IPS DF 6.9 (cell line): ENCODE data around the gene APCDD1.

ENCODE experiments used
- DNase-seq: peaks from one replicate; pipeline ENCODE4 v3.0.0-alpha.2; 2013; ENCODE audit warnings: low read depth, low spot score
- H3K27ac ChIP-seq: one replicate; pipeline ENCODE4 v1.5.1; 2013; ENCODE audit warnings: low read length, control low read depth
- H3K27me3 ChIP-seq: 2 replicates; pipeline ENCODE4 v1.6.1; 2013; ENCODE audit warnings: mild to moderate bottlenecking, low read length; ENCODE audit not compliant: control insufficient read depth, insufficient read depth
- H3K36me3 ChIP-seq: 2 replicates; pipeline ENCODE4 v1.6.1; 2013; ENCODE audit warnings: low read length; ENCODE audit not compliant: control insufficient read depth, insufficient read depth
- H3K4me1 ChIP-seq: 2 replicates; pipeline ENCODE4 v1.6.1; 2013; ENCODE audit warnings: low read length; ENCODE audit not compliant: control insufficient read depth, insufficient read depth
- H3K4me3 ChIP-seq: 2 replicates; pipeline ENCODE4 v1.5.1; 2013; ENCODE audit warnings: mild to moderate bottlenecking, low read length
- H3K9me3 ChIP-seq: 2 replicates; pipeline ENCODE4 v1.6.1; 2013; ENCODE audit warnings: low read length, inconsistent platforms; ENCODE audit not compliant: control insufficient read depth, insufficient read depth
- WGBS: extraction: QIAGEN DNeasy Blood & Tissue Kit; methylation state at CpG from one replicate; pipeline ENCODE4 v1.1.7; 2013; ENCODE audit warnings: mixed read lengths, missing lambda C conversion rate; ENCODE audit not compliant: insufficient read length, insufficient coverage; 5-methylcytosine and 5-hydroxymethylcytosine counted together

Gene APCDD1

GRCh38 chr18:10416065-10416464 is 38.4 kb upstream of the APCDD1 start:
- H3K4me1 ChIP-seq = no peaks in the 10 kb centered on the region; the same call in 1 of the 2 replicates
- no peaks in the 10 kb centered on the region; the same call in 1 of the 2 replicates for H3K36me3 ChIP-seq
- no peak for DNase-seq
- WGBS = no CpG with 5 or more reads among the region's 9 CpGs
- H3K4me3 ChIP-seq = no peak overlapping the region
- no peaks in the 10 kb centered on the region for H3K9me3 ChIP-seq
- H3K27me3 ChIP-seq = no peaks in the 10 kb centered on the region
- H3K27ac ChIP-seq = no peak overlapping the region

GRCh38 chr18:10417191-10417590 is 37.2 kb upstream of the APCDD1 start:
- H3K4me3 ChIP-seq = no peak overlapping the region
- H3K27ac ChIP-seq = no peak overlapping the region
- no CpG with 5 or more reads among the region's 3 CpGs for WGBS
- no peaks in the 10 kb centered on the region for H3K27me3 ChIP-seq
- no peaks in the 10 kb centered on the region; the same call in 1 of the 2 replicates for H3K4me1 ChIP-seq
- no peaks in the 10 kb centered on the region; the same call in 1 of the 2 replicates for H3K36me3 ChIP-seq
- no peaks in the 10 kb centered on the region for H3K9me3 ChIP-seq
- no peak for DNase-seq

GRCh38 chr18:10417664-10418063 is 36.8 kb upstream of the APCDD1 start:
- Histone ChIP-seq H3K4me3 (no peak overlapping the region), H3K27me3 (no peaks in the 10 kb centered on the region), H3K4me1 (no peaks in the 10 kb centered on the region; the same call in 1 of the 2 replicates), H3K27ac (no peak overlapping the region), H3K9me3 (no peaks in the 10 kb centered on the region), H3K36me3 (no peaks in the 10 kb centered on the region; the same call in 1 of the 2 replicates)
- no peak for DNase-seq

- no peaks in the 10 kb centered on the region for H3K27me3 ChIP-seq
- no peaks in the 10 kb centered on the region for H3K9me3 ChIP-seq
- H3K4me1 ChIP-seq = no peaks in the 10 kb centered on the region; the same call in 1 of the 2 replicates
- H3K4me3 ChIP-seq = no peak overlapping the region
- no peak overlapping the region for H3K27ac ChIP-seq
- no peak for DNase-seq
- no peaks in the 10 kb centered on the region; the same call in 1 of the 2 replicates for H3K36me3 ChIP-seq
These were observed 35.6 kb upstream of the APCDD1 start for GRCh38 chr18:10418836-10419235.

- H3K27ac ChIP-seq = no peak overlapping the region
- H3K4me1 ChIP-seq = no peaks in the 10 kb centered on the region; the same call in 1 of the 2 replicates
- no peak for DNase-seq
- no peak overlapping the region for H3K4me3 ChIP-seq
- no peaks in the 10 kb centered on the region for H3K9me3 ChIP-seq
- no CpG with 5 or more reads among the region's 5 CpGs for WGBS
- H3K36me3 ChIP-seq = no peaks in the 10 kb centered on the region
- no peaks in the 10 kb centered on the region for H3K27me3 ChIP-seq
These were observed 34.9 kb upstream of the APCDD1 start for GRCh38 chr18:10419420-10420103.

GRCh38 chr18:10420561-10421352 is 33.7 kb upstream of the APCDD1 start:
- no peak overlapping the region for H3K4me3 ChIP-seq
- H3K9me3 ChIP-seq = no peaks in the 10 kb centered on the region
- no peaks in the 10 kb centered on the region for H3K27me3 ChIP-seq
- no peak for DNase-seq
- H3K27ac ChIP-seq = no peak overlapping the region
- H3K4me1 ChIP-seq = no peaks in the 10 kb centered on the region
- no CpG with 5 or more reads among the region's 5 CpGs for WGBS
- H3K36me3 ChIP-seq = no peaks in the 10 kb centered on the region

GRCh38 chr18:10421859-10422258 is 32.6 kb upstream of the APCDD1 start:
- no peaks in the 10 kb centered on the region for H3K9me3 ChIP-seq

GRCh38 chr18:10422731-10423130 is 31.7 kb upstream of the APCDD1 start:
- no peaks in the 10 kb centered on the region for H3K9me3 ChIP-seq
- H3K27ac ChIP-seq = no peak overlapping the region
- WGBS = no CpG with 5 or more reads among the region's 6 CpGs
- H3K36me3 ChIP-seq = no peaks in the 10 kb centered on the region
- H3K27me3 ChIP-seq = no peaks in the 10 kb centered on the region
- H3K4me3 ChIP-seq = no peak overlapping the region
- no peak for DNase-seq
- H3K4me1 ChIP-seq = no peaks in the 10 kb centered on the region

More at GRCh38 chr18:10421859-10422258, 32.6 kb upstream of the APCDD1 start:
- Histone ChIP-seq H3K4me3 (no peak overlapping the region), H3K27me3 (no peaks in the 10 kb centered on the region), H3K27ac (no peak overlapping the region), H3K4me1 (no peaks in the 10 kb centered on the region), H3K36me3 (no peaks in the 10 kb centered on the region)
- no CpG with 5 or more reads among the region's 5 CpGs for WGBS
- no peak for DNase-seq

- no peak for DNase-seq
- Histone ChIP-seq H3K27me3 (no peaks in the 10 kb centered on the region), H3K9me3 (no peaks in the 10 kb centered on the region), H3K4me1 (no peaks in the 10 kb centered on the region), H3K4me3 (no peak overlapping the region), H3K36me3 (no peaks in the 10 kb centered on the region), H3K27ac (no peak overlapping the region)
- whole genome bisulfite sequencing = no CpG with 5 or more reads among the region's 7 CpGs
These were observed 29.7 kb upstream of the APCDD1 start for GRCh38 chr18:10424585-10425307.

- Histone ChIP-seq H3K4me1 (no peaks in the 10 kb centered on the region), H3K9me3 (no peaks in the 10 kb centered on the region), H3K36me3 (no peaks in the 10 kb centered on the region), H3K27ac (no peak overlapping the region), H3K4me3 (no peak overlapping the region), H3K27me3 (no peaks in the 10 kb centered on the region)
- WGBS = no CpG with 5 or more reads among the region's 4 CpGs
- DNase-seq = no peak
These were observed 23.8 kb upstream of the APCDD1 start for GRCh38 chr18:10430677-10431076.
